GM12865 (cell line): Measurements from ENCODE around the gene ARID5B.

Experiments
- DNase-seq: peaks from one replicate; pipeline ENCODE4 v3.0.0; 2010; ENCODE audit warnings: low read depth
- H3K4me3 ChIP-seq: 2 replicates; pipeline ENCODE4 v1.5.1; 2011; ENCODE audit warnings: mild to moderate bottlenecking, low read depth, low read length, control low read depth
- CTCF ChIP-seq: IDR thresholded peaks from 2 replicates; pipeline ENCODE4 v1.5.1; 2011; ENCODE audit warnings: low read length, control low read depth, low read depth, inconsistent platforms; ENCODE audit not compliant: insufficient read depth; ENCODE audit errors: missing control alignments

ARID5B gene

GRCh38 chr10:61912981-61913380 lies 11.5 kb downstream of the ARID5B start:
- H3K4me3 ChIP-seq: no peak overlapping the region
- DNase-seq: no peak
- TF ChIP-seq CTCF: no peak

DNA sequence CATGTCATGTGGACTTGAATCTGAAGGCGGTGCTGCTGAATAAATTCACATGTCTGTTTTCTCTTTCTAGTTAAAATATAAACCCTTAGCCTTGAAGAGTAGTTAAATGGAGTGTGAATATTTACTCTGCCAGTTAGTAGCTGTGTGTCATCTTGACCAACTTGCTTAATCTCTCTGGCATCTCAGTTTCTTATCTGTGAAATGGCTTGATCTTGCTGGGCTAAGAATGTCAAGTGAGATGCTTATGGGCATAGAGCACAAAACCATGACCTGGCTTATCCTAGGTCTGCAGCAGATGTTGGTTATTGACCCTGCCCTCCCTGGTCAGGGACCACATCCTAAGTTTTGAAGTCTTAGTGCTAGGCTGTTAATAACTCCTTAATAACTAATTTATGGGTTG lies 16.6 kb downstream of the ARID5B start:
- H3K4me3 ChIP-seq: no peak overlapping the region
- no peak for TF ChIP-seq CTCF
- DNase-seq: no peak

DNA sequence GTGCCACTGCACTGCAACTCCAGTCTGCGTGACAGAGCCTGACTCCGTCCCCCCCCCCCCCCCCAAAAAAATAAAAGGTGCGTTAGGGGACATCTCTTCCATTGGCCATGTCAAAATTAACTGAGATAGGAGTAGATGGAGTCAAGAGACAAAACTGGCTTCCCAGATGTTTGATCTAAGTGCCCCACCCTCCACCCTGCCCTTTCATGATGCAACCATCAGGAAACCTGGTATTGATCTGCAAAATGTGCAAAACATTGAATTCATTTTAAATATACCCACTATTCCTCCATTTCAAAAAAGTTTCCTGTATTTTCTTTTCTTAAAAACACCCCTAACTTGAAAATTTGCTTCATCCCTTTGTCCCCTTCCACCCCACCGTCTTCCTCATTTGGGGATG lies 17.5 kb downstream of the ARID5B start:
- no peak overlapping the region for H3K4me3 ChIP-seq
- TF ChIP-seq CTCF: no peak
- DNase-seq: no peak

DNA sequence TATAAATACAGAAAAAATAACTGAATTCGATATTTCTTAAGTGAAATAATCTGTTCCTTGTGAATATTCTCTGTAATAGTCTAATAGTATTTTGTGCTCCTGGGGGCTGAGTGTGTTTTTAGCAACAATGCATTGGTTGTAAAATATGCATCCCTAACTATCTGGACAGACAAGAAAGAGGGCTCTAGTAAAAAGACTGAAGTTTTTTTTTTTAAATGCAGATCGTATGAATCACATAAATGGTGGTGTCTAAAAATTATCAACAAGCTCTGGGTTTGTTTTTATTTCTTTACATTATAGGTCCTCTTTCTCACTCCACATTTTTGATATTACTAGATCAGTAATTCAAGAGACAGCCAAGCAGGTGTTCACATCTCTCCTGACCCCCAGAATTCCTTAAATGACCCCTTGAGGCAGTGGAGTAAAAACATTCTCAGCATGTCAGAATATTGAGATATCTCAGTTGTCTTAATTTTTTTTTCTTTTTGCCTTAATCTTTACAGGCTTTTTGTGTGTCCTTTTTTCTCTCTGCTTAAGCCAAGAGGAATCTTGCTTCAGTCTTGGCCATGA lies 18.2 kb downstream of the ARID5B start:
- DNase-seq: no peak
- TF ChIP-seq CTCF: no peak
- no peak overlapping the region for H3K4me3 ChIP-seq

- no peak for TF ChIP-seq CTCF
- H3K4me3 ChIP-seq: no peak overlapping the region
- no peak for DNase-seq
These were observed 19.6 kb downstream of the ARID5B start for GRCh38 chr10:61921143-61921542.

- no peak for DNase-seq
- no peak for TF ChIP-seq CTCF
These were observed 21.9 kb downstream of the ARID5B start for GRCh38 chr10:61923210-61923949.

GRCh38 chr10:61923950-61924274 lies 22.4 kb downstream of the ARID5B start:
- no peak for DNase-seq
- no peak overlapping the region for H3K4me3 ChIP-seq
- TF ChIP-seq CTCF: no peak

More at GRCh38 chr10:61923210-61923949, 21.9 kb downstream of the ARID5B start:
- no peak overlapping the region for H3K4me3 ChIP-seq
